HG03342 (cell line): Measurements from ENCODE around the gene RPS10.
"Not testable (repeated sequence)": the region's sequence is repeated elsewhere in the genome, so short reads cannot be mapped to it uniquely, and the experiment has no call there.

Source experiments
- ATAC-seq: cut with Tn5 transposase; IDR thresholded peaks from one replicate; pipeline ENCODE4 v1.9.1; 2021; ENCODE audit warnings: mild to moderate bottlenecking, moderate library complexity; ENCODE audit not compliant: unreplicated experiment

The RPS10 gene

DNA sequence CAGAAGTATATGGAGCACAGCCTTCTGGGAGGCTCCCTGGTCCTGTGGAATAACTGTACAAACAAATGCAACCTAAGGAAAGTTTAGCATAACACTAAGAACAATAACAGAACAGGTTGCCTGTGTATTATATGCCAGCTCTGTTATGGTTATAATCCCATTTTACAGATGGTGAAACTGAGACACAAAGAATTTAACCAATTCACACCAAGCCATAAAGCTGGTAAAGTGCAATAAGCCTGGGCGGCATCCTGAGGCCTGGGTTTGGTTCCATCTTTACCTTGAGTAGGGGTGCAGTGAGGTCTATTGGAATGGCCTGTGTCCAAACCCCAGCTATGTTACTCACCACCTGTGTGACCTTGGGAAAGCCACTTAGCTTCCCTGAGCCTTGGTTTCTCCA lies 25.3 kb upstream of the RPS10 start:
- ATAC-seq, result no peak

DNA sequence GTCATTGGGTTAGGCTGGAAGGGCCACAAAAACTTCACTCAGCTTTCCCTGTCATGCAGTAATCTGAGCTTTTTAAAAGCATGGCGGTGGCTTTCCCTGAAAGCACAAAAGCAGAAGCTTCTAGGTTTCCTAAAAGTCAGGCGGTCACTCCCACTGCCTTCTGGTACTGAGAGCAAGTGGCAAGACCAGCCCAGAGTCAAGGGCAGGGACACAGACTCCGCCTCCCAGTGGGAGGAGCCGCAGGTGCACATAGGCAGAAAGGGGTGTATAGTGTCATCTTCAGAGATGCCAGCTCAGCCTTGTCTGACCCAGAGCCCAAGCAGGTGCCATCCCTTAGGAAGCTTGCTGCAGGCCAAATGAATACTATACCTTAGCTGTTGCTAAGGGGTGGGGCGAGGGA lies 22.0 kb upstream of the RPS10 start:
- ATAC-seq, result no peak

DNA sequence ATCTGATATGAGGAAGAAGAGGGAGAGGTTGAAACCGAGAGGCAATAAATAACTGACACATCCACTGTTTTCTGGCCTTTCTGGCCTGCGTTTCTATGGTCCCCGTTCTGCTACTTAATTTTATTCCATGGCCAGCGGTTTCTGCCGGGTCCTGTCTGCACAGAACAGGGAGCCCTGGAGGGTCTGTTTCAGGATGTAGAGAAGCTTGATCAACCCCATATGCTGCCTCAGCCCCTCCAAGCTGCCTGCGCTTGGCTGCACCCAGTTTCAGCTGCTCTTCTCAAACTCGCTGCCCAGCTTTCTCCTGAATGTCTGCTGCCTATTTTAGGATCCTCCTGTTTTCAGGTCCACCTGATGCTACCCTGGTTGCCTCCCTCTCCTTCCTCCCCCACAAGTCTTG lies 21.5 kb upstream of the RPS10 start:
- no peak for ATAC-seq

DNA sequence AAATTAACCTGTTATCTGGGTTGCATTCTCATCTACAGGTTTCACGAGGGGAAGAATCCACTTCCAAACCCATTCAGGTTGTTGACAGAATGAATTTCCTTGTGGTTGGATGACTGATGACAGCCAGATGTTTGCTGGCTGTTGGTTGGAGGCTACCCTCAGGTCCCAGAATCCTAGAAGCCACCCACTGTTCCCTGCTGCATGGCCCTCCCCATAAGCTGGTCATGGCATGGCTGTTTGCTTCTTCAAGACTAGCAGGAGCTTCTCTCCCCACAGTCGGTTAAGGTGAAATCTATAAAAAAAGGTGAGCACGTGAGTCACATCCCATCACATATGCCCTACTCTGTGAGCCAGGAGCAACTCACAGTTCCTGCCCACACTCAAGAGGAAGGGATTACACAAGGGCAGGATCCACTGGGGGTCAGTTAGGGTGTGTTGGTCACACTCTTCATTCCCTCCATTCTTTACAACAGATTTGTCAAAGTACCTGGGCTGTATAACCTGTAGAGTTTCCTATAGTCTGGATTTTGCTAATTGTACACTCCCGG lies 19.5 kb upstream of the RPS10 start:
- ATAC-seq, result no peak

DNA sequence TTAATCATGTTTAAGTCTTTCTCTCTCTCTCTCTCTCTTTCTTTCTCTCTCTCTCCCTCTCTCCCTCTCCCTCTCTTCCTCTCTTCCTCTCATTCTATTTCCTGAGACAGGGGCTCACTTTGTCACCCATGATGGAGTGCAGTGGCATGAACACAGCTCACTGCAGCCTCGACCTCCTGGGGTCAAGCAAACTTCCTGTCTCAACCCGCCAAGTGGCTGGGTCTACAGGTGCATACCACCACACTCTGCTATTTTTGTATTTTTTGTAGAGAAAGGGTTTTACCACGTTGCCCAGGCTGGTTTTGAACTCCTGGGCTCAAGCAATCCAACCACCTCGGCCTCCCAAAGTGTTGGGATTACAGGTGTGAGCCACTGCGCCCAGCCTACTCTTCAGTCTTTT lies 15.7 kb upstream of the RPS10 start:
- ATAC-seq, result no peak

DNA sequence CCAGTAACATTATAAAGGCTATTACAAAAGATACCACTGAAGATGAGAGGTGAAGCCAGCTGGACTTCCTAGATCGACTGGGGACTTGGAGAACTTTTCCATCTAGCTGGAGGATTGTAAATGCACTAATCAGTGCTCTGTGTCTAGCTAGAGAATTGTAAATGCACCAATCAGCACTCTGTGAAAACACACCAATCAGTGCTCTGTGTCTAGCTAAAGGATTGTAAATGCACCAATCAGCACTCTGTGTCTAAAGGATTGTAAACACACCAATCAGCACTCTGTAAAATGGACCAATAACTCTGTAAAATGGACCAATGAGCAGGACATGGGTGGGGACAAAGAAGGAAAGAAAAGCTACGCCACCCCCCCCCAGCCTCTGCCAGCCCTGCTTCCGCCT lies 13.6 kb upstream of the RPS10 start:
- no peak for ATAC-seq

DNA sequence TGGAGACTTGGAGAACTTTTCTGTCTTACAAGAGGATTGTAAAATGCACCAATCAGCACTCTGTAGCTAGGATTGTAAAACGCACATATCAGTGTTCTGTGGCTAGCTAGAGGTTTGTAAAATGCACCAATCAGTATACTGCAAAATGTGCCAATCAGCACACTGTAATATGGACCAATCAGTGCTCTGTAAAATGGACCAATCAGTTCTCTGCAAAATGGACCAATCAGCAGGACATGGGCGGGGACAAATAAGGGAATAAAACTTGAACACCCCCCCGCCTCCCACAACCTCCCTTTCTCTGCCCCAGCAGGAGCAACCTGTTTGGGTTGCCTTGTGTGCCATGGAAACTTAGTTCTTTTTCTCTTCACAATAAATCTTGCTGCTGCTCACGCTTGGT lies 12.8 kb upstream of the RPS10 start:
- no peak for ATAC-seq

DNA sequence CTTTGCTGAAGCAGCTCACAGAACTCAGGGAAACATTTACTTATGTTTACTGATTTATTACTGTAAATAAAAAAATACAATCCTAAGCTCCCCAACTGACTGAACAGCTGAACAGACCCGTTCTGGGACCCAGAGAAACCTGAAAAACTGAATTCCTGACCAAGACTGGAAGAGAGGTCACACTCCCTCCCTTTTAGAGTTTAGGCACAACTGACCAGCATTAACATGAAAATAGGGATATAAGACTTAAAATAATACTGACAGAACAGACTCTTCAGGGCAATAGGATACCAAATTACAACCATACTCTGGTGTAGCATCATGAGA lies 11.7 kb upstream of the RPS10 start:
- ATAC-seq, result no peak

DNA sequence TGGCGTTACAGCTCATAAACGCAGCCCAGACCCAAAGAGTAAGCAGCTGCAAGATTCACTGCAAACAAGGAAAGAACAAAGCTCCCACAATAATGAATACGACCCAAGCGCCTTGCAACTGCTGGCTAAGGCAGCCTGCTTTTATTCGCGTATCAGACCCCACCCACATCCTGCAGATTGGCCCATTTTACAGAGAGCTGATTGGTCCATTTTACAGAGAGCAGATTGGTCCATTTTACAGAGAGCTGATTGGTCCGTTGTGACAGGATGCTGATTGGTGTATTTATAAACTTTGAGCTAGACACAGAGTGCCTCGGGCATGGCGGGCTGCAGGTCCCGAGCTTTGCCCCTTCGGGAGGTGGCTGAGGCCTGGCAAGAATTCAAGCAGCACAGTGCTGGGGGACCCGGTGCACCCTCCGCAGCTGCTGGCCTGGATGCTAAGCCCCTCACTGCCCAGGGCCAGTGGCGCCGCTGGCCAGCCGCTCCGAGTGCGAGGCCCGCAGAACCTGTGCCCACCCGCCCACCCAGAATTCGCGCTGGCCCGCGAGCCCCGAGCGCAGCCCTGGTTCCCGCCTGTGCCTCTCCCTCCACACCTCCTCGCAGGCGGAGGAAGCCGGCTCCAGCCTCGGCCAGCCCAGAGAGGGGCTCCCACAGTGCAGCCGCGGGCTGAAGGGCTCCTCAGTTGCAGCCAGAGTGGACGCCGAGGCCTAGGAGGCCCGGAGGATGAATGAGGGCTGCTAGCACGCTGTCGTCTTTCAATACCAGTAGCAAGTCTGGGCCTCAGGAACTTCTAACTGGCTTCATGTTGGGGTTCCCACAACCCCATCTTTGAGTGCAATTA lies 11.2 kb upstream of the RPS10 start:
- no peak for ATAC-seq

DNA sequence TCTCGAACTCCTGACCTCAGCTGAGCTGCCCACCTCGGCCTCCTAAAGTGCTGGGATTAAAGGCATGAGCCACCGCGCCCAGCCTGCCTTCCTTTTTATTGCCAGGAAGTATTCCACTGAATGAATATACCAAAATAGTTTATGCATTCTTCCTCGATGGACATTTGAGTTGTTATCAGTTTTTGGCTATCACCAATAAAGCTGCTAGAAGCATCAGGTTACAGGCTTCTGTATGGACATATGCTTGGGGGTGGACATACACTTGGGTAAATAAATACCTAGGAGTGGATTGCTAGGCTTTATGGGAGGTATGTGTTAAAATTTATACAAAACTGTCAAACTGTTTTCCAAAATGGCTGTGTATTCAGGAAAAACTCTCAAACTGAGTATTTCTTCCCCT lies 10.0 kb upstream of the RPS10 start:
- ATAC-seq, result no peak

DNA sequence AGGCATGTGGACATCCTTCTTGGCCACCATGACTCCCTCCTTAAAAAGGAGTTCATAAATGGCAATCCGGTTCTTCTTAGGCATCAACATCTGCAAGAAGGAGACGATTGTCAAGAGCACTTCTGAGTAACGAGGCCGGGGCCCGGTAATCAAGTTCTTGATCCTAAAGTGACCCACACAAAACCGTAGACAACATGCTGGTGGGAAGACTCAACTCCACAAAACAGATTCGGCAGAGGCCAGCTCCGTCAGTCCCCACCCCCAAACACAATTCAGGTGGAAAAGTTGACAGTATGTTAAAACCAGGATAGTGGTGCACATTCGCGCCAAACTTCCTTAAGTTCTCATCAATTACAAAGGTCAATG lies 754 bp downstream of the RPS10 start:
- ATAC-seq, result peak; percentile 18

DNA sequence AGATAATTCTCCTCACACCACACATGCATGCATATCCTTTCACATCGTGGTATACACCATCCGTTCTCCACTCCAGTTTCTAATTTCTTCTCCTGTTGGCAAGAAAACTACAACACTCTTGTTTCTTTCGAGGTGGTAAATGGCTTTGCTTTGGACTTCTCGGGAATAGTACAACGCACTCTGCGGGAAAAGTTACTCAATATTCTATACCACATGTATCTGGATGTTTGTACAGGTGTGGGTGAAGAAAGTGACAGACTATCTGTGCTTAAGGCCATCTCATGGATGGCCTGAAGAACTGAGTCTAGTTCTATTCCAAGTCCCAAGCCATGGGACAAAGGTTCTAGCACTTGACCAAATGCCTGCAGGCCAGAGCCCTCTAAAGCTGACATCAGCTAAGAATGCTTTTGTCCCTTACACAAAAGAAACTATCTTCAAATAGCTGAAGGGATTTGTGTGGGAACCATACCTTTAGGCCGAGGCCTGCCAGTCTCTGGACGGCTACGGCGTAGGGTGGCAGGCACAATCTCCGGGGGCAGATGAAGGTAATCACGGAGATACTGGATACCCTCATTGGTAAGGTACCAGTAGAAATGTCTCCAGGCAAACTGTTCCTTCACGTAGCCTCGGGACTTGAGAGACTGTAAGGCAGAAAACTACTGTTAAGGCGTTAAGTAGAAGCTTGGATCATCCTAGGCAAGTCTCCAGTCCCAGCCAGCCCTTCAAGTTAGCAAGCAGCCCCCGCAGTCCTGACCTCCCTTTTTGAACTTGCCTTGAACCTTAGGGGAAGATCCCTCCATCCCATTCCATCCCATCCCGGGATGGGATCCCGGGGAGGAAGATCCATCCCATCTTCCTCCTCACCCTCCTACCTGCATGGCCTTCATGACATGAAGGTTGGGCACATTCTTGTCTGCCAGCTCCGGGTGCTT lies 1.4 kb downstream of the RPS10 start:
- no peak for ATAC-seq

DNA sequence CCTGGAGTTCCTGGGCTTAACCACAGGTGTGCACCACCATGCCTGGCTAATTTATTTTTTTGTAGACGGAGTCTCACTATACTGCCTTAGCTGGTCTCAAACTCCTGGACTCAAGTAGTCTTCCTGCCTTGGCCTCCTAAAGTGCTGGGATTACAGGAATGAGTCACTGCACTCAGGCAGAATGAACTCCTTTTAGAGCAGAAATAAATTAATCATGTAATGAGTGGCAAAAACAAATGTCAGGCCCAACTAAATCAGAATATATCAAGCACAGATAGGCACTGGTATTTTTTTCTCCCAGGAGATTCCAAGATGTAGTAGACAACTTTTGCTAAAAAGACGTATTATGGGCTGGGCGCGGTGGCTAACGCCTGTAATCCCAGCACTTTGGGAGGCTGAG lies 2.6 kb downstream of the RPS10 start:
- no peak for ATAC-seq

DNA sequence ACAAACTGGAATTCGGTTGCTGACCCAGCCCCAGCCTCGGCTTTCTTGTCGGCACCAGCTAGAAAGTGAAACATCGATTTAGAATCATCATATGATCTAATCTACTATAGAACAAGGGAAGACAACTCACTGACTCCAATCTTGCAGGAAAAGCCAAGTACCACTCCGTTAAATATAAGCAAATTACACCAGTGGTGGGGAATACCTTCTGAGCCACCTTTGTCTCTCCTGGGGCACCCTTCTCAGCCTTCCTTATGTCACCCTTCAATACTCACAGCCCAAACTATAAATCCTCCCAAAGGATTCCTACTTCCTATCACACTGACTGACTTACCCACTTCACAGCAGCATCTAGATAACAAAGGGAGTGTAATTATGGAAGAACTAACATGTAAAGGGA lies 7.5 kb downstream of the RPS10 start:
- no peak for ATAC-seq

DNA sequence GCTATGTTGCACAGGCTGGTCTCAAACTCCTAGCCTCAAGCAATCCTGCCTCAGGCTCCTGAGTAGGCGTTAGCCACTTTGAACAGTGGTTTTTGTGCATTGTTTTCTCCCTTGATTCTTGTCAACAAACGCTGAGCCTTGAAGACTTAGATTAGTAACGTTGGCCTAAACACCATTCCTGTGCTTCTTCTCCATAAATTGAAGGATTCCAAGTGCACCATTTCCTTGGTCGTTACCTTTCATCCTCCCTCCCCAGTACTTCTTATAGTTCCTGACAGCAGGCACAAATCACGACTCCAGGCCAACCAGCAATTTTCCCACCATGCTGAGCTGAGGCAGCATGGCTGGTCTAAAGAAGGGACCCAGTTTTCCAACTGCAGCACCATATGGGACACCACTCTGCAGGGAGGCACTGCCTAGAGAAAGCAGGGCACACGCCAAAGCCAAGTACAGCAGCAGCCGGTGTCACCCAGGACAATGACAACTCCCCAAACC lies 8.9 kb downstream of the RPS10 start:
- no peak for ATAC-seq

DNA sequence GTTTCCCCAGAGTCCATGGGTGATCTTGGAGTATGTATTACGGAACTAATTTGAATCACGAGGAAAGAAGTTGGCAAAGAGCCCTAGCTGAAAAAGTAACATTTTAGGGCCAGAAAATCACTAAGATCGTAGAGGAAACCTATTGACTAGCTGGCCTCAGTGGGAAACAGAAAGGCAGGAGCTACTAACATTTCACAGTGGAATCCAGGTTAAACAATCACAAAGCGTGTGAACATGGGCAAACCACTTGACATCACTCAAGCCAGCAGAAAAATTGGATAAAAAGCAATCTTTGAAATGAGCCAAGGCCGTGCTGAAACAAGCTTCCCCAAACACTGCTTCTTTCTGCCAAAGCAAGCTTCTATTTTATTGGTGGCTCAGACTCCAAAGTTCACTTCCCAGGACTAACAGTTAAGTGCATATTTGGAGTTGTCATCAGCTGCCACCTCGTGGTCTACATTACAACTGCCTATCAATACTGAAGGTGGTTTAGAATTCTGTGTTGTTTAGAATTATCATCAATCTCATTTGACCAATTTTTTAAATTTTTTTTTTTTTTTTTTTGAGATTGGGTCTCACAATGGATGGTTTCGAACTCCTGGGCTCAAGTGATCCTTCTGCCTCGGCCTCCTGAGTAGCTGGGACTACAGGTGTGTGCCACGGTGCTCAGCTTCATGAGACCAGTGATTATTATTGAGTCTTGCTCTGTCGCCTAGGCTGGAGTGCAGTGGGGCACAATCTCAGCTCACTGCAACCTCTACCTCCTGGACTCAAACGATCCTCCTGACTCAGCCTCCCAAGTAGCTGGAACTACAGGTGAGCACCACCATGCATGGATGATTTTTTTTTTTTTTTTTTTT lies 10.6 kb downstream of the RPS10 start:
- no peak for ATAC-seq

DNA sequence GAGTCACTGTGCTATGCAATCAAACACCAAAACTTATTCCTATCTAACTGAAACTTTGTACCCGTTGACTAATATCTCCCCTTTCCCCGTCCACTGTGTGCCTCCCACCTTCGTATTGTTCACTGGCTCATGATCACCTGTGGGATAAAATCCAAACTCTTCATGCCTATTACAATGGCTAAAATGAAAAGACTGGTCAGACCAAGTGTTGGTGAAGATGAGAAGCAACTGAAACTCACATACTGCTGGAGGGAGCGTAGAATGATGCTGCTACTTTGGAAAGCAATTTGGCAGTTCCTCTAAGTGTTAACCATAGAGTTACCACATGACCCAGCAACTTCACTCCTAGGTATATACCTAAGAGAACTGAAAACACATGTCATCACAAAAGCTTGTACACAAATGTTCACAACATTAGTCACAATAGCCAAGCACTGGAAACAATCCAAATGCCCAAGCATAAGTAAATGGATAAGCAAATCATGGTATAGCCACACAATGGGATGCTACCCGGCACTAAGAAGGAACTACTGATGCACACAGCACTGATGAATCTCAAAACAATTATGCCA lies 13.1 kb downstream of the RPS10 start:
- no peak for ATAC-seq

DNA sequence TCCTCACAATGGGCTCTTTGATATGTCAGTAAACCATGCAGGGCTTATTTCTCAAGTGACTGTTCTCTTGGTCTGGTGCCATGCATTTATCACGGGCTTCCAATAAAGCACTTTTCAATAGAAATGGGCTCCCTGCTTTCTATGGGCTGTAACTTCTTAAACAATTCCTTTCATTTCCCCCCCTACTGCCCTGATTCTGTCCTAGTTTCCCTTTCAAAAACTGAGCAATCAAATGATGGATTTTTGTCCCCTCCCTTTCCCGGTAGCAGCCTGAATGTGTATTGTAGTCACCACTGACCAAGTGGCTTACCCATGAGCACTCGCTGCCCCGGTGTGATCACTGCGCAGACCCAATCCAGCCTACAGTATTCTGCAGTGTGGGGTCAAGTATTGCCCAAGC lies 13.9 kb downstream of the RPS10 start:
- no peak for ATAC-seq

DNA sequence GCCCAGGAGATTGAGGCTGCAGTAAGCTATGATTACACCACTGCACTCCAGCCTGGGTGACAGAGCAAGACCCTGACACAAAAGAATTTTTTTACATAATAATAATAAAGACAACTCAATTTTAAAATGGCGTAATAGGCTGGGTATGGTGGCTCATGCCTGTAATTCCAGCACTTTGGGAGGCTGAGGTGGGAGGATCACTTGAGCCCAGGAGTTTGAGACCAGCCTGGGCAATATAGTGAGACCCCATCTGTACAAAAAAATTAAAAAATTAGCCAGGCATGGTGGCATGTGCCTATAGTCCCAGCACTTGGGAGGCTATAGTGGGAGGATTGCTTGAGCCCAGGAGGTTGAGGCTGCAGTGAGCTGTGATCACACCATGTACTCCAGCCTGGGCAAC lies 18.0 kb downstream of the RPS10 start:
- not testable (repeated sequence) for ATAC-seq

DNA sequence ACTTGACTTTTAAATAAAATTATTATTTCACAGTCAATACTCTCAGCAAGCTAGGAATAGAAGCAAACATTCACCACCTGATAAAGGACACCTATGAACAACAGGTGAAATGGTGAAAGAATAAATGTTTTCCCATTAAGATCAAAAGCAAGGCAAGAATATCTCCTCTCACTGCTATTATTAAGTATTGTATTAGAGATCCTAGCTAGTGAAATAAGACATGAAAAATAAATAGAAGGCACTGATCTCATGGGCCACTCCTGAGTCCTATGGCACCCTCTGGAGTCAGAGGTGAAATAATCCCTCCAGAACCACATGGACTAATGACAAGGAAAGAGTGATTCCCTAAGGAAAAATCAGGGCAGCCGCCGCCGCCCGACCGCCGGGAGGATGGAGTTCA lies 29.4 kb downstream of the RPS10 start:
- no peak for ATAC-seq

DNA sequence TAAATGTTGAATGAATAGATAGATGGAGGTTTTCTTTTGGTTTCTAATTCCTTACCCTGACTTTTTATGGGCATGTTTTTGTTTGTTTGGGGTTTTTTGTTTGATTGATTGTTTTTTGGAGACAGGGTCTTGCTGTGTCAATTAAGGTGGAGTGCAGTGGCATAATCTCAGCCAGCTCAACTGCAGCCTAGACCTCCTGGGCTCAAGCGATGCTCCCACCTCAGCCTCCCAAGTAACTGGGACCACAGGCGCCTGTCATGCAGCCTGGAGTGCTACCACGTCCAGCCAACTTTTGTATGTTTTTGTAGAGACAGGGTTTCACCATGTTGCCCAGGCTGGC lies 31.9 kb downstream of the RPS10 start:
- ATAC-seq, result no peak
